Smooth muscle cell (in vitro differentiated cells): Measurements from ENCODE around the gene CCL27. TPM values are rescaled to one million over a fixed set of nuclear protein-coding genes. Genes with fewer than 3 reads are reported as not detected.

Experiments used
- DNase-seq: peaks from one replicate; lab custom pipeline; 2025; ENCODE audit not compliant: unreplicated experiment; lab: John Stamatoyannopoulos, UW
- H2AFZ ChIP-seq: fragments of 200-600 bp; sonication (generic); 2 replicates; pipeline ENCODE4 v1.6.0; 2016; ENCODE audit warnings: antibody characterized with exemption, low read depth, mild to moderate bottlenecking
- H3F3A ChIP-seq: fragments of 200-600 bp; sonication (generic); 2 replicates; pipeline ENCODE4 v1.6.0; 2017; ENCODE audit warnings: antibody characterized with exemption, low read depth
- H3K27ac ChIP-seq: fragments of 200-600 bp; sonication (generic); 2 replicates; pipeline ENCODE4 v1.5.1; 2016; ENCODE audit warnings: low read depth, mild to moderate bottlenecking
- H3K27me3 ChIP-seq: fragments of 200-600 bp; sonication (generic); 2 replicates; pipeline ENCODE4 v1.6.1; 2016; ENCODE audit warnings: low read depth, mild to moderate bottlenecking
- H3K36me3 ChIP-seq: fragments of 200-600 bp; sonication (generic); 2 replicates; pipeline ENCODE4 v1.5.1; 2016; ENCODE audit warnings: low read depth
- H3K4me1 ChIP-seq: fragments of 200-600 bp; sonication (generic); 2 replicates; pipeline ENCODE4 v1.5.1; 2016; ENCODE audit warnings: low read depth
- H3K4me2 ChIP-seq: fragments of 200-600 bp; sonication (generic); 2 replicates; pipeline ENCODE4 v1.6.0; 2016; ENCODE audit warnings: mild to moderate bottlenecking
- H3K4me3 ChIP-seq: fragments of 200-600 bp; sonication (generic); 2 replicates; pipeline ENCODE4 v1.5.1; 2016; ENCODE audit warnings: mild to moderate bottlenecking
- H3K79me2 ChIP-seq: fragments of 200-600 bp; sonication (generic); 2 replicates; pipeline ENCODE4 v1.6.0; 2016; ENCODE audit warnings: low read depth, mild to moderate bottlenecking
- H3K9ac ChIP-seq: fragments of 200-600 bp; sonication (generic); 2 replicates; pipeline ENCODE4 v1.6.0; 2016; ENCODE audit warnings: low read depth
- H3K9me3 ChIP-seq: fragments of 200-600 bp; sonication (generic); replicated peaks from 2 replicates; pipeline ENCODE4 v1.5.1; 2016; ENCODE audit warnings: low read depth
- H4K20me1 ChIP-seq: fragments of 200-600 bp; sonication (generic); 2 replicates; pipeline ENCODE4 v1.6.0; 2016; ENCODE audit warnings: low read depth
- WGBS: methylation state at CpG from one replicate; pipeline ENCODE4 v1.1.7; 2016; ENCODE audit warnings: low lambda C conversion rate; 5-methylcytosine and 5-hydroxymethylcytosine counted together
- polyA plus RNA-seq: library from polyadenylated mRNA; unstranded; fragments of >200 nt; fragmentation: Nextera tagmentation; extraction: Ambion mirVana; gene quantifications from 2 replicates; pipeline ENCODE4 v1.2.1, GENCODE V29; 2016
- total RNA-seq: library from RNA; depleted of rRNA; stranded (reverse); fragments of >200 nt; gene quantifications from 2 replicates; pipeline ENCODE4 v1.2.3, GENCODE V29; 2014
- TF ChIP-seq, protein P1 (sequence below): fragments of 200-600 bp; sonication (generic); IDR thresholded peaks from 2 replicates; pipeline ENCODE4 v1.5.1; 2017; ENCODE audit warnings: borderline replicate concordance, mild to moderate bottlenecking, antibody characterized with exemption; ENCODE audit not compliant: insufficient read depth, poor library complexity, severe bottlenecking

The CCL27 gene
- total and polyA plus RNA-seq, 2 experiments from 2014 or later: 1.0 to 3.6 TPM

DNA sequence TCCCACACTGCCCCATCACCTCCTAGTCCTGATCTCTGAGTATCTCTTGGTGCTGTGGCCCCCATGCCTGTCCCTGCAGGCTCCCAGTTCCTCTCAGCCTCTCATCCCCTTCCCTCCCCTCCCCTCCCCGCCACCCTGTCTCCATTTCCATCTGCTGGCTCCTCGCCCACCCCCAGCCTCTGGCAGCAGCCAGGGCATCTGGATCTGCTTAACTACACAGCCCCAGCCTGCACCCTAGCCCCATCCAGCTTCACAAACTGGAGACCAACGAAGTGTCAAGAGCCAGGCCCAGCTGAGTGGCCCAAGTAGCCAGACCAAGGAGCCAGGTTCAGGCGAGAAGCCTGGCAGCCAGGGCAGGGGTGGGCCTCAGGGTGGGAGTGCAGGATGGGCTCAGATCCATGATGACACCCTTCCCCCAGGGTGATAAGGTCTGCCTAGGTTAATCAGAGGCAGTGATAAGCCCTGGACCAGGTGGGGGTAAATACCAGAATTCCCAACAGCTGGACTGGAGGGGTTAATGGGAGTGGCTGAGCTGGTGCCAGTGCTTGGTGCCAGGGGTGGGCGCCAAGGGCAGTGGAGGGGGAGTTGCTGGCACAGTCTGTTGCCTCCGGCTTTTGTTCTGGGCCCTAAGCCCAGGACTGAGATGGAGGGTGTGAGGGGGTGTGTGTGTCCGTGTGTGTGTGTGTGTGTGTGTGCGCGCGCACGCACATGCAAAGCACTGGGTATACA is 8.0 kb downstream of the CCL27 start:
- no peak for DNase-seq
- WGBS: 80% methylated on average over 9 of the region's 11 CpGs
- Histone ChIP-seq H3K27me3 (no peaks in the 10 kb centered on the region), H3K4me1 (peaks cover 19% of the 10 kb centered on the region), H3K36me3 (no peaks in the 10 kb centered on the region), H3K79me2 (no peaks in the 10 kb centered on the region), H3K4me3 (peak overlapping the region; percentile 48), H3K9me3 (no peaks in the 10 kb centered on the region), H3K9ac (no peak overlapping the region), H3K4me2 (peak overlapping the region; percentile 86), H3K27ac (no peak overlapping the region), H3F3A (peaks cover 17% of the 10 kb centered on the region), H4K20me1 (no peaks in the 10 kb centered on the region), H2AFZ (no peak overlapping the region)
- TF ChIP-seq, protein P1, sequence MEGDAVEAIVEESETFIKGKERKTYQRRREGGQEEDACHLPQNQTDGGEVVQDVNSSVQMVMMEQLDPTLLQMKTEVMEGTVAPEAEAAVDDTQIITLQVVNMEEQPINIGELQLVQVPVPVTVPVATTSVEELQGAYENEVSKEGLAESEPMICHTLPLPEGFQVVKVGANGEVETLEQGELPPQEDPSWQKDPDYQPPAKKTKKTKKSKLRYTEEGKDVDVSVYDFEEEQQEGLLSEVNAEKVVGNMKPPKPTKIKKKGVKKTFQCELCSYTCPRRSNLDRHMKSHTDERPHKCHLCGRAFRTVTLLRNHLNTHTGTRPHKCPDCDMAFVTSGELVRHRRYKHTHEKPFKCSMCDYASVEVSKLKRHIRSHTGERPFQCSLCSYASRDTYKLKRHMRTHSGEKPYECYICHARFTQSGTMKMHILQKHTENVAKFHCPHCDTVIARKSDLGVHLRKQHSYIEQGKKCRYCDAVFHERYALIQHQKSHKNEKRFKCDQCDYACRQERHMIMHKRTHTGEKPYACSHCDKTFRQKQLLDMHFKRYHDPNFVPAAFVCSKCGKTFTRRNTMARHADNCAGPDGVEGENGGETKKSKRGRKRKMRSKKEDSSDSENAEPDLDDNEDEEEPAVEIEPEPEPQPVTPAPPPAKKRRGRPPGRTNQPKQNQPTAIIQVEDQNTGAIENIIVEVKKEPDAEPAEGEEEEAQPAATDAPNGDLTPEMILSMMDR: no peak

DNA sequence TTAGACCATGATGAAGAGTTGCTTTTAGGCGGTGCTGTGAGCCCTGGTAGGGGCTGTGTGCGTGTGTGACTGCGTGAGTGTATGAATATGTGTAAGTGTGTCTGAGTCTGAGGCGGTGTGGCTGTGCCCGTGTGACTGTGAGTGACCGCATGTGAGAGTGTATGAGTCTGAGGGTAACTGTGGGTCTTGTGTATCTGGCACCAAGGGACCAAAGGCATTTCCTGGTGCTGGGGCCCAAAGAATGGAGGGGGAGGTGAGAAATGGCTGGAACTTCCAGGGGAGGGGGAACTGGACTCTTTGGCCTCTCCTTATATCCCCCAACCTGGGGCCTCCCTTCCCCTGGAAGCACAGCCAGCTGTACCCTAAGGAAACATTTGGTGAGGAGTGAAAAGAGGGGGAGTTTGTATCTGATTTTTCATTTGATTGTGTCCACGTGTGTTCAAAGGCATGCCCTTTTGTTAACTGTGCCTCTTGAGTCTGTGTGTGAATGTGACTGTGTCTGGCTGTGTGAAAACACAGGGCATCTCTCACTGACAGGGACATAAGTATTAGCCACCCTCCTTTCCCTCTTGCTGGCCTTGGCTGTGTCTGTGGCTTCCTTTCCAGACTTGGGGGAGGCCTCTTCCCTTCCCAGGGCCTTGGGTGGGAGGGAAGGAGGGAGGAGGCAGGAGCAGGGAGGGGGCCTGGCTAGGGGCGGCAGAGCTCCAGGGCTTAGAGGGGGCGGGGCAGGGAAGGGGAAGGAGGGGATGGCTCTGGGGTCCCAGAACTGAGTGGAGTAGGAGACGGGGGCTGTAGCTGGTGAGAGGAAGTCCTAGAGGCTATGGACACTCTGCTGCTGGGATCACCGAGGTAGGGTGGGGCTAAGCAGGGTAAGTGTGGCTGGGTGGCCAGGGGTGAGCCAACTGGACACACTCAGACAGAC is 9.0 kb downstream of the CCL27 start:
- WGBS: 22% methylated on average over 9 of the region's 11 CpGs
- H3K9ac ChIP-seq: peak overlapping the region; percentile 76
- no peaks in the 10 kb centered on the region for H3K9me3 ChIP-seq
- H3K4me1 ChIP-seq: peaks cover 19% of the 10 kb centered on the region
- TF ChIP-seq, protein P1: no peak
- peak overlapping the region; percentile 86 for H3K4me2 ChIP-seq
- H3K4me3 ChIP-seq: peak overlapping the region; percentile 48
- peaks cover 8% of the 10 kb centered on the region for H3K79me2 ChIP-seq
- no peak for DNase-seq
- no peak overlapping the region for H2AFZ ChIP-seq
- peak overlapping the region; percentile 79 for H3K27ac ChIP-seq
- H3K36me3 ChIP-seq: no peaks in the 10 kb centered on the region
- H4K20me1 ChIP-seq: no peaks in the 10 kb centered on the region
- H3K27me3 ChIP-seq: no peaks in the 10 kb centered on the region
- H3F3A ChIP-seq: peaks cover 17% of the 10 kb centered on the region

DNA sequence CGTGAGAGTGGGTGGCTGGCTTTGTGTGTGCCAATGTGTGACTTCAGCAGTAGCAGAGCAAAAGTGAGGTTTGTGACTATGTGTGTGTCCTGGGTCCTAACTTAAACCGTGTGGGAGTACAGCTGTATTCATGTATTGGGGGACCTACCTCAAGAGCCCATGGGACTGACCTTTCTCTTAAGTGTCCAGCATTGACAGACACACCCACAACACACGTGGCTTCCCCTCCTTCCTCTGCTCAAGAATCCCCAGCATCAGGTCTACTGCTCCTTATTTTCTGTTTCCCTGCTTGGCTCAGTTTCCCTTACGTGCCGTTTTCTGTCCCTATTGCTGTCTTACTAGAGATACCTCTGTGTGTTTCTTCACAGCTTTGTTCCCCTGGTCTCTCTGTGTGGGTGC is 9.9 kb downstream of the CCL27 start:
- H3K4me3 ChIP-seq: peak overlapping the region; percentile 48
- H3K4me1 ChIP-seq: peaks cover 22% of the 10 kb centered on the region
- H2AFZ ChIP-seq: no peak overlapping the region
- H3K9ac ChIP-seq: peak overlapping the region; percentile 76
- peak overlapping the region; percentile 79 for H3K27ac ChIP-seq
- 50% methylated on average over 5 of the region's 5 CpGs for WGBS
- no peaks in the 10 kb centered on the region for H4K20me1 ChIP-seq
- DNase-seq: no peak
- peaks cover 16% of the 10 kb centered on the region for H3K79me2 ChIP-seq
- H3K27me3 ChIP-seq: no peaks in the 10 kb centered on the region
- peak overlapping the region; percentile 86 for H3K4me2 ChIP-seq
- no peaks in the 10 kb centered on the region for H3K36me3 ChIP-seq
- peaks cover 17% of the 10 kb centered on the region for H3F3A ChIP-seq
- TF ChIP-seq, protein P1: no peak
- no peaks in the 10 kb centered on the region for H3K9me3 ChIP-seq
